MM.1S (cell line): ENCODE results near the gene NEDD4L.

Experiments
- DNase-seq: peaks from one replicate; pipeline ENCODE4 v3.0.0-alpha.2; 2015
- H2AFZ ChIP-seq: fragments of 300-600 bp; sonication (generic); 2 replicates; pipeline ENCODE4 v1.6.0; 2016; ENCODE audit warnings: antibody characterized with exemption, low read length
- H3F3A ChIP-seq: fragments of 300-600 bp; sonication (generic); 2 replicates; pipeline ENCODE4 v1.6.1; 2016; ENCODE audit warnings: mild to moderate bottlenecking, antibody characterized with exemption, low read length, moderate library complexity, mixed read lengths; ENCODE audit not compliant: insufficient read depth
- H3K27ac ChIP-seq: fragments of 300-600 bp; sonication (generic); 2 replicates; pipeline ENCODE4 v1.5.1; 2016; ENCODE audit warnings: mild to moderate bottlenecking, low read length
- H3K27me3 ChIP-seq: fragments of 300-600 bp; sonication (generic); replicated peaks from 2 replicates; pipeline ENCODE4 v1.6.0; 2016; ENCODE audit warnings: low read length; ENCODE audit not compliant: insufficient read depth
- H3K36me3 ChIP-seq: fragments of 300-600 bp; sonication (generic); replicated peaks from 2 replicates; pipeline ENCODE4 v1.6.1; 2016; ENCODE audit warnings: mild to moderate bottlenecking, low read length, mixed read lengths; ENCODE audit not compliant: insufficient read depth
- H3K4me1 ChIP-seq: fragments of 300-600 bp; sonication (generic); 2 replicates; pipeline ENCODE4 v1.6.1; 2016; ENCODE audit warnings: low read length, mixed read lengths
- H3K4me2 ChIP-seq: fragments of 300-600 bp; sonication (generic); 2 replicates; pipeline ENCODE4 v1.6.0; 2016; ENCODE audit warnings: low read depth, low read length
- H3K4me3 ChIP-seq: fragments of 300-600 bp; sonication (generic); 2 replicates; pipeline ENCODE4 v1.5.1; 2016; ENCODE audit warnings: low read length, mixed read lengths
- H3K79me2 ChIP-seq: fragments of 300-600 bp; sonication (generic); 2 replicates; pipeline ENCODE4 v1.6.1; 2016; ENCODE audit warnings: mixed run types, low read length, mixed read lengths
- H3K9ac ChIP-seq: fragments of 300-600 bp; sonication (generic); 2 replicates; pipeline ENCODE4 v1.6.1; 2016; ENCODE audit warnings: low read length, mixed read lengths
- H3K9me2 ChIP-seq: fragments of 300-600 bp; sonication (generic); replicated peaks from 2 replicates; pipeline ENCODE4 v1.6.1; 2016; ENCODE audit warnings: mild to moderate bottlenecking, low read length, mixed read lengths; ENCODE audit not compliant: insufficient read depth
- H3K9me3 ChIP-seq: fragments of 300-600 bp; sonication (generic); replicated peaks from 2 replicates; pipeline ENCODE4 v1.6.1; 2016; ENCODE audit warnings: mild to moderate bottlenecking, low read length, mixed read lengths; ENCODE audit not compliant: insufficient read depth
- H4K20me1 ChIP-seq: fragments of 300-600 bp; sonication (generic); 2 replicates; pipeline ENCODE4 v1.6.1; 2016; ENCODE audit warnings: mild to moderate bottlenecking, low read length, moderate library complexity, mixed read lengths; ENCODE audit not compliant: insufficient read depth
- CTCF ChIP-seq: fragments of 300-600 bp; sonication (generic); IDR thresholded peaks from 2 replicates; pipeline ENCODE4 v1.5.1; 2016; ENCODE audit warnings: antibody characterized with exemption, low read length, mixed read lengths
- EZH2 ChIP-seq: fragments of 300-600 bp; sonication (generic); optimal IDR thresholded peaks from 2 replicates; pipeline ENCODE3; 2017; ENCODE audit warnings: low read depth, mild to moderate bottlenecking, antibody characterized with exemption, low read length, mixed read lengths
- EZH2phosphoT487 ChIP-seq: fragments of 300-600 bp; sonication (generic); IDR thresholded peaks from 2 replicates; pipeline ENCODE4 v1.6.1; 2018; ENCODE audit warnings: antibody characterized with exemption, low read length

Gene NEDD4L

GRCh38 chr18:58196881-58197872 lies 153.2 kb downstream of the NEDD4L start:
- no peaks in the 10 kb centered on the region for H3K9me3 ChIP-seq
- TF ChIP-seq EZH2, result no peak
- H3K9ac ChIP-seq, result no peak overlapping the region
- H3K4me1 ChIP-seq, result no peaks in the 10 kb centered on the region
- no peaks in the 10 kb centered on the region for H3K9me2 ChIP-seq
- H2AFZ ChIP-seq, result no peak overlapping the region
- no peak for DNase-seq
- no peaks in the 10 kb centered on the region for H4K20me1 ChIP-seq
- no peak overlapping the region for H3K4me2 ChIP-seq
- no peaks in the 10 kb centered on the region for H3K79me2 ChIP-seq
- no peak overlapping the region for H3K27ac ChIP-seq
- no peak overlapping the region for H3K4me3 ChIP-seq
- no peaks in the 10 kb centered on the region for H3K36me3 ChIP-seq
- H3K27me3 ChIP-seq, result no peaks in the 10 kb centered on the region
- no peaks in the 10 kb centered on the region for H3F3A ChIP-seq

GRCh38 chr18:58201268-58201667 lies 157.2 kb downstream of the NEDD4L start:
- Histone ChIP-seq H3K9me2 (no peaks in the 10 kb centered on the region), H3K27me3 (no peaks in the 10 kb centered on the region), H3K36me3 (no peaks in the 10 kb centered on the region), H3K4me1 (no peaks in the 10 kb centered on the region), H3K4me2 (no peak overlapping the region), H3K9me3 (no peaks in the 10 kb centered on the region), H3K4me3 (no peak overlapping the region), H3F3A (no peaks in the 10 kb centered on the region), H3K27ac (no peak overlapping the region), H4K20me1 (no peaks in the 10 kb centered on the region), H3K9ac (no peak overlapping the region), H2AFZ (no peak overlapping the region), H3K79me2 (no peaks in the 10 kb centered on the region)
- DNase-seq, result no peak
- no peak for TF ChIP-seq CTCF
- no peak for TF ChIP-seq EZH2
- no peak for TF ChIP-seq EZH2phosphoT487

- no peak overlapping the region for H3K4me2 ChIP-seq
- H3K27me3 ChIP-seq, result no peaks in the 10 kb centered on the region
- no peak overlapping the region for H3K27ac ChIP-seq
- no peak for TF ChIP-seq EZH2
- no peak for TF ChIP-seq CTCF
- TF ChIP-seq EZH2phosphoT487, result no peak
- H3K79me2 ChIP-seq, result no peaks in the 10 kb centered on the region
- no peaks in the 10 kb centered on the region for H3K9me2 ChIP-seq
- no peaks in the 10 kb centered on the region for H3K4me1 ChIP-seq
- no peaks in the 10 kb centered on the region for H3F3A ChIP-seq
- no peaks in the 10 kb centered on the region for H3K36me3 ChIP-seq
- no peak overlapping the region for H3K4me3 ChIP-seq
- DNase-seq, result no peak
- H3K9ac ChIP-seq, result no peak overlapping the region
- H3K9me3 ChIP-seq, result no peaks in the 10 kb centered on the region
- H4K20me1 ChIP-seq, result no peaks in the 10 kb centered on the region
- H2AFZ ChIP-seq, result no peak overlapping the region
Measured at GRCh38 chr18:58201733-58202730, 158.0 kb downstream of the NEDD4L start.
